GM23248 (cell line): ENCODE results near the gene PRKCB. TPM values are rescaled to one million over a fixed set of nuclear protein-coding genes. Genes with fewer than 3 reads are reported as not detected.

Source experiments
- DNase-seq: peaks from one replicate; pipeline ENCODE4 v3.0.0-alpha.2; 2015
- H2AFZ ChIP-seq: fragments of 200-600 bp; sonication (generic); 2 replicates; pipeline ENCODE4 v1.6.1; 2016; ENCODE audit warnings: antibody characterized with exemption
- H3F3A ChIP-seq: fragments of 200-600 bp; sonication (generic); 2 replicates; pipeline ENCODE4 v1.6.1; 2016; ENCODE audit warnings: mild to moderate bottlenecking, antibody characterized with exemption, mixed run types; ENCODE audit not compliant: insufficient read depth
- H3K27ac ChIP-seq: fragments of 200-600 bp; sonication (generic); 2 replicates; pipeline ENCODE4 v1.5.1; 2016; ENCODE audit warnings: mild to moderate bottlenecking
- H3K27me3 ChIP-seq: fragments of 200-600 bp; sonication (generic); replicated peaks from 2 replicates; pipeline ENCODE4 v1.6.1; 2016; ENCODE audit warnings: mild to moderate bottlenecking; ENCODE audit not compliant: insufficient read depth
- H3K36me3 ChIP-seq: fragments of 200-600 bp; sonication (generic); 2 replicates; pipeline ENCODE4 v1.6.1; 2016; ENCODE audit warnings: low read depth, mild to moderate bottlenecking
- H3K4me1 ChIP-seq: fragments of 200-600 bp; sonication (generic); 2 replicates; pipeline ENCODE4 v1.6.1; 2016; ENCODE audit warnings: mild to moderate bottlenecking; ENCODE audit not compliant: insufficient read depth
- H3K4me2 ChIP-seq: fragments of 200-600 bp; sonication (generic); one replicate; pipeline ENCODE4 v1.6.1; 2016; ENCODE audit warnings: mild to moderate bottlenecking; ENCODE audit not compliant: unreplicated experiment
- H3K4me3 ChIP-seq: fragments of 200-600 bp; sonication (generic); 2 replicates; pipeline ENCODE4 v1.5.1; 2016; ENCODE audit warnings: mild to moderate bottlenecking
- H3K79me2 ChIP-seq: fragments of 200-600 bp; sonication (generic); 2 replicates; pipeline ENCODE4 v1.6.1; 2016; ENCODE audit warnings: mild to moderate bottlenecking; ENCODE audit not compliant: insufficient read depth
- H3K9ac ChIP-seq: fragments of 200-600 bp; sonication (generic); 2 replicates; pipeline ENCODE4 v1.6.1; 2016; ENCODE audit warnings: mild to moderate bottlenecking
- H3K9me2 ChIP-seq: fragments of 200-600 bp; sonication (generic); 2 replicates; pipeline ENCODE4 v1.6.1; 2016; ENCODE audit warnings: mixed run types, mild to moderate bottlenecking, moderate library complexity; ENCODE audit not compliant: insufficient read depth
- H3K9me3 ChIP-seq: fragments of 200-600 bp; sonication (generic); one replicate; pipeline ENCODE4 v1.6.1; 2017; ENCODE audit warnings: low read depth
- H4K20me1 ChIP-seq: fragments of 200-600 bp; sonication (generic); 2 replicates; pipeline ENCODE4 v1.6.0; 2016; ENCODE audit not compliant: insufficient read depth
- EZH2 ChIP-seq: fragments of 200-600 bp; sonication (generic); IDR thresholded peaks from 2 replicates; pipeline ENCODE4 v1.6.1; 2018; ENCODE audit warnings: antibody characterized with exemption, mild to moderate bottlenecking; ENCODE audit not compliant: insufficient read depth, poor library complexity, severe bottlenecking
- EZH2phosphoT487 ChIP-seq: fragments of 200-600 bp; sonication (generic); IDR thresholded peaks from 2 replicates; pipeline ENCODE4 v1.6.1; 2018; ENCODE audit warnings: antibody characterized with exemption, moderate library complexity, mild to moderate bottlenecking, low read depth; ENCODE audit not compliant: insufficient read depth
- WGBS, 2 experiments: methylation state at CpG; one replicate each; pipeline ENCODE4 v1.1.6; 2015 to 2017; ENCODE audit warnings: low lambda C conversion rate in 2 of 2, low coverage in 1 of 2; ENCODE audit errors: missing lambda C conversion rate in 2 of 2; 5-methylcytosine and 5-hydroxymethylcytosine counted together
- in situ Hi-C: fragments of 300-500 bp; cut with MboI; formaldehyde crosslinking; loops from 2 replicates; pipeline ENCODE4 v1.15.0; 2020
- polyA plus RNA-seq: library from polyadenylated mRNA; unstranded; fragments of >200 nt; fragmentation: Nextera tagmentation; extraction: Ambion mirVana; gene quantifications from 2 replicates; pipeline ENCODE4 v1.2.1, GENCODE V29; 2016
- total RNA-seq: library from RNA; depleted of rRNA; stranded (reverse); fragments of >200 nt; shearing (Covaris generic); gene quantifications from 2 replicates; pipeline ENCODE4 v1.2.3, GENCODE V29; 2014

The PRKCB gene
- total and polyA plus RNA-seq, 2 experiments from 2014 or later = not detected

DNA sequence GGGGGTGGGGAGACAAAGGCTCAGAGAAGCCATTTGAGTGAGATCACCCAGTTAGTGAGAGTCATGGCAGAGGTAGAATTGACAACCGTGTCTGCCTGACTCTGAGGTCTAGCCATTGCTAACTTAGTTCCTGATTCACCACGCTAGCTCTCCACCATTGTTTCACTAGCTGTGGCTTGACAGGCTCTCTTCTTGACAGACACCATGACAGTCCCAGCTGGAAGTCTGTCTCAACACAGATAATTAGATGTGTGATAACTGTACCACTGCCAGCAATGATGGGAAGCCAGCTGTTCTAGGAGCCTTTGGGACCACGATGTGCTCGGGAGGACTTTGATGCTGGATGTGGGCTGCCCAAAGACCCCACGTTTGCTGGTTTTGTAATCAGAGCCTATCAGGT is 249.9 kb downstream of the PRKCB start:
- H3K9ac ChIP-seq = no peak overlapping the region
- WGBS, 2 experiments = 4 to 5% methylated on average over 5 of the region's 5 CpGs

GRCh38 chr16:24087891-24088410 is 252.2 kb downstream of the PRKCB start:
- Histone ChIP-seq H4K20me1 (no peaks in the 10 kb centered on the region), H3K27me3 (no peaks in the 10 kb centered on the region), H3K4me3 (no peak overlapping the region), H2AFZ (no peak overlapping the region), H3K36me3 (no peaks in the 10 kb centered on the region), H3K79me2 (no peaks in the 10 kb centered on the region), H3F3A (no peaks in the 10 kb centered on the region), H3K27ac (no peak overlapping the region), H3K9me2 (no peaks in the 10 kb centered on the region), H3K9me3 (no peaks in the 10 kb centered on the region), H3K9ac (no peak overlapping the region), H3K4me1 (no peaks in the 10 kb centered on the region), H3K4me2 (no peak overlapping the region)
- DNase-seq = no peak
- 9 to 14% methylated on average over 10 of the region's 10 CpGs for WGBS, 2 experiments
- in situ Hi-C loops = no loop called here
- no peak for TF ChIP-seq EZH2
- no peak for TF ChIP-seq EZH2phosphoT487

More for the DNA sequence above, 249.9 kb downstream of the PRKCB start:
- Histone ChIP-seq H3K9me3 (no peaks in the 10 kb centered on the region), H3K9me2 (no peaks in the 10 kb centered on the region), H3F3A (no peaks in the 10 kb centered on the region), H3K4me2 (no peak overlapping the region), H3K4me1 (no peaks in the 10 kb centered on the region), H2AFZ (no peak overlapping the region), H3K36me3 (no peaks in the 10 kb centered on the region), H3K27ac (no peak overlapping the region), H3K4me3 (no peak overlapping the region), H4K20me1 (no peaks in the 10 kb centered on the region), H3K79me2 (no peaks in the 10 kb centered on the region), H3K27me3 (no peaks in the 10 kb centered on the region)
- TF ChIP-seq EZH2phosphoT487 (no peak), EZH2 (no peak)
- in situ Hi-C loops = no loop called here
- DNase-seq = no peak

DNA sequence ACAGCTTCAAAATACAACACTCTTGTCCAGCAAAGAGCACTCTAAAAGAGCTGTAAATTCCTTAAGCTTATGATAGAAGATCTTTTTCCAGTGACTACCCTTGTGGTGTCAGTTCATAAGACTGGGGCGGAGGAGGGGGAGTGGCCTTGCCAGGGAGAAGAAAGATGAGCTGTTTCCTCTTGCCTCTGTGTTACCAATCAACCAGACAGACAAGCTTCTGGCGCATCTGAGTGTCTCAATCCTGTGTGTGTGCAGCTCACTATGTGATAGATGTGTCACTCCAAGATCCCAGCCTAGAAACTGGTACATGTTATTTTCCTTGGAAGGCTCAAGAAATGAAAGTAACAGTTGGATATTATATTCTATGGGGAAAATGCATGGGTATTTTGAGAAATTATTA is 253.0 kb downstream of the PRKCB start:
- Histone ChIP-seq H3K9me3 (no peaks in the 10 kb centered on the region), H3K9me2 (no peaks in the 10 kb centered on the region), H3K9ac (no peak overlapping the region), H3K4me1 (no peaks in the 10 kb centered on the region), H3K36me3 (no peaks in the 10 kb centered on the region), H3K79me2 (no peaks in the 10 kb centered on the region), H3F3A (no peaks in the 10 kb centered on the region), H2AFZ (no peak overlapping the region), H3K27ac (no peak overlapping the region), H3K4me2 (no peak overlapping the region), H4K20me1 (no peaks in the 10 kb centered on the region), H3K27me3 (no peaks in the 10 kb centered on the region), H3K4me3 (no peak overlapping the region)
- no peak for DNase-seq
- 8 to 20% methylated on average over 2 of the region's 2 CpGs for WGBS, 2 experiments
- TF ChIP-seq EZH2phosphoT487 (no peak), EZH2 (no peak)
- in situ Hi-C loops = no loop called here

DNA sequence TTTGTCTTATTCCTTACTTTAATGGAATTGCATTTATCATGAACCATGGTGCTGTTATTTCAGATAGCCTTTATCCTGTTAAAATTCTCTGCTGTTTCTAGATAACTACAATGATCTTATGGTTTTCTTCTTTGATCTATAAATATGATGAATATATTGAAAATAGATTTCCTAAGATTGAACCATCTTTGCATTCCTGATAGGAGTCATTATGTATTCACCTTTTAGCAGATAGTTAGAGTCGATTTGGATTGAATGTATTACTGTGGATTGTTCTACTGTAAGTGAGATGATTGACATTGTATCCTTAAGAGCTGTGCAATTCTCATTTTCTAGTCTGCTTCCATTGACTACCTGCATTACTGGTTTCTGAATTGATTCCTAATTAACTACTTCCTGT is 255.3 kb downstream of the PRKCB start:
- Histone ChIP-seq H3K9ac (no peak overlapping the region), H2AFZ (no peak overlapping the region), H3K4me3 (no peak overlapping the region), H3K79me2 (no peaks in the 10 kb centered on the region), H3K9me3 (no peaks in the 10 kb centered on the region), H3K4me1 (no peaks in the 10 kb centered on the region), H3K27ac (no peak overlapping the region), H3F3A (no peaks in the 10 kb centered on the region), H3K9me2 (no peaks in the 10 kb centered on the region), H3K4me2 (no peak overlapping the region), H3K36me3 (no peaks in the 10 kb centered on the region), H3K27me3 (no peaks in the 10 kb centered on the region), H4K20me1 (no peaks in the 10 kb centered on the region)
- WGBS, 2 experiments = 4 to 8% methylated on average over 1 of the region's 1 CpG
- TF ChIP-seq EZH2phosphoT487 (no peak), EZH2 (no peak)
- in situ Hi-C loops = no loop called here
- no peak for DNase-seq

- Histone ChIP-seq H3K9ac (no peak overlapping the region), H3K79me2 (no peaks in the 10 kb centered on the region), H3K27ac (no peak overlapping the region), H3K36me3 (no peaks in the 10 kb centered on the region), H3K27me3 (no peaks in the 10 kb centered on the region), H3F3A (no peaks in the 10 kb centered on the region), H3K9me3 (no peaks in the 10 kb centered on the region), H4K20me1 (no peaks in the 10 kb centered on the region), H3K4me1 (no peaks in the 10 kb centered on the region), H3K4me3 (no peak overlapping the region), H3K4me2 (no peak overlapping the region), H3K9me2 (no peaks in the 10 kb centered on the region), H2AFZ (no peak overlapping the region)
- DNase-seq = no peak
- in situ Hi-C loops = no loop called here
- TF ChIP-seq EZH2 (no peak), EZH2phosphoT487 (no peak)
Measured at GRCh38 chr16:24093049-24093448, 257.3 kb downstream of the PRKCB start.
